Liver (tissue), 9 donors: ENCODE measurements around the gene POLDIP2. TPM values are rescaled to one million over a fixed set of nuclear protein-coding genes. Genes with fewer than 3 reads are reported as not detected.

Experiments used
- DNase-seq: peaks from one replicate; pipeline ENCODE4 v3.0.0-alpha.2; 2017; ENCODE audit warnings: low spot score
- H3K27ac ChIP-seq, 2 donors: one replicate each; pipeline ENCODE4 v1.7.0; 2013; ENCODE audit warnings: inconsistent platforms in 2 of 2, low read length in 2 of 2, control low read depth in 1 of 2, low read depth in 1 of 2, mild to moderate bottlenecking in 1 of 2
- H3K27me3 ChIP-seq, 4 donors: one replicate each; pipeline versions ENCODE4 v1.6.1 to v1.7.0; 2013; ENCODE audit warnings: low read length in 3 of 4, inconsistent platforms in 1 of 4, mild to moderate bottlenecking in 1 of 4, moderate library complexity in 1 of 4; ENCODE audit not compliant: control insufficient read depth in 4 of 4, insufficient read depth in 4 of 4
- H3K36me3 ChIP-seq, 4 donors: one replicate each; pipeline versions ENCODE4 v1.6.1 to v1.7.0; 2013; ENCODE audit warnings: low read length in 3 of 4, mild to moderate bottlenecking in 3 of 4, low read depth in 1 of 4, moderate library complexity in 1 of 4; ENCODE audit not compliant: control insufficient read depth in 4 of 4, insufficient read depth in 3 of 4
- H3K4me1 ChIP-seq, 4 donors: one replicate each; pipeline versions ENCODE4 v1.6.1 to v1.7.0; 2013; ENCODE audit warnings: low read length in 3 of 4, mild to moderate bottlenecking in 3 of 4, moderate library complexity in 1 of 4; ENCODE audit not compliant: control insufficient read depth in 4 of 4, insufficient read depth in 4 of 4
- H3K4me3 ChIP-seq, 3 donors: one replicate each; pipeline versions ENCODE4 v1.6.1 to v1.7.0; 2013; ENCODE audit warnings: low read length in 3 of 3, control low read depth in 1 of 3, low read depth in 1 of 3, mild to moderate bottlenecking in 1 of 3
- H3K9ac ChIP-seq, 2 donors: one replicate each; pipeline ENCODE4 v1.7.0; 2013; ENCODE audit warnings: low read length in 2 of 2, mild to moderate bottlenecking in 2 of 2, moderate library complexity in 2 of 2, control low read depth in 1 of 2, low read depth in 1 of 2
- H3K9me3 ChIP-seq, 4 donors: one replicate each; pipeline versions ENCODE4 v1.6.1 to v1.7.0; 2013; ENCODE audit warnings: low read length in 3 of 4; ENCODE audit not compliant: control insufficient read depth in 4 of 4
- FOXA1 ChIP-seq: IDR thresholded peaks from 2 replicates; pipeline ENCODE4 v1.6.1; 2016; ENCODE audit warnings: antibody characterized with exemption
- HNF4A ChIP-seq, 2 donors: conservative IDR thresholded peaks; 2 replicates each; pipeline ENCODE4 v1.6.1; 2016; ENCODE audit warnings: antibody characterized with exemption in 2 of 2, mild to moderate bottlenecking in 2 of 2
- HNF4G ChIP-seq: IDR thresholded peaks from 2 replicates; pipeline ENCODE4 v1.6.1; 2016; ENCODE audit warnings: antibody characterized with exemption
- JUND ChIP-seq, 2 donors: IDR thresholded peaks; 2 replicates each; pipeline ENCODE4 v1.6.1; 2016; ENCODE audit warnings: antibody characterized with exemption in 2 of 2
- NR2F2 ChIP-seq: IDR thresholded peaks from 2 replicates; pipeline ENCODE4 v1.6.1; 2016; ENCODE audit warnings: antibody characterized with exemption
- RAD21 ChIP-seq, 2 donors: IDR thresholded peaks; 2 replicates each; pipeline ENCODE4 v1.6.1; 2016; ENCODE audit warnings: antibody characterized with exemption in 2 of 2, mild to moderate bottlenecking in 2 of 2
- RXRA ChIP-seq, 2 donors: IDR thresholded peaks; 2 replicates each; pipeline ENCODE4 v1.6.1; 2017 to 2018; ENCODE audit warnings: antibody characterized with exemption in 2 of 2, mild to moderate bottlenecking in 1 of 2
- YY1 ChIP-seq: IDR thresholded peaks from 2 replicates; pipeline ENCODE4 v1.6.1; 2016; ENCODE audit warnings: antibody characterized with exemption, mild to moderate bottlenecking
- WGBS: extraction: QIAGEN DNeasy Blood & Tissue Kit; methylation state at CpG from one replicate; pipeline ENCODE4 v1.1.7; 2013; 5-methylcytosine and 5-hydroxymethylcytosine counted together
- polyA plus RNA-seq, 2 donors: library from polyadenylated mRNA; stranded (reverse) in 1 of 2; unstranded in 1 of 2; fragments of 200-250 nt in 1 of 2; fragments of >200 nt in 1 of 2; fragmentation: Nextera tagmentation in 1 of 2; extraction: Ambion mirVana in 1 of 2; gene quantifications; one replicate each; pipeline versions ENCODE4 v1.2.1 to v1.2.3, GENCODE V29; 2013 to 2015
- total RNA-seq, 2 donors: library from RNA; depleted of rRNA; stranded (reverse); fragments of >200 nt; gene quantifications; one replicate each; pipeline ENCODE4 v1.2.3, GENCODE V29; 2014
- TF ChIP-seq, protein P1 (sequence below): IDR thresholded peaks from 2 replicates; pipeline ENCODE4 v1.6.1; 2016; ENCODE audit warnings: antibody characterized with exemption
- TF ChIP-seq, protein P2 (sequence below): IDR thresholded peaks from 2 replicates; pipeline ENCODE4 v1.6.1; 2016; ENCODE audit warnings: antibody characterized with exemption, mild to moderate bottlenecking
- TF ChIP-seq, protein P3 (sequence below): IDR thresholded peaks from 2 replicates; pipeline ENCODE4 v1.6.1; 2016; ENCODE audit warnings: antibody characterized with exemption
- TF ChIP-seq, protein P4 (sequence below): IDR thresholded peaks from 2 replicates; pipeline ENCODE4 v1.6.1; 2016; ENCODE audit warnings: antibody characterized with exemption
- donor health status: healthy.
- donor health status: healthy.
- donor health status: healthy.
- donor health status: healthy.
- donor health status: healthy.

POLDIP2 gene
- total and polyA plus RNA-seq, 4 donors = 65.5 to 150 (median 104) TPM

DNA sequence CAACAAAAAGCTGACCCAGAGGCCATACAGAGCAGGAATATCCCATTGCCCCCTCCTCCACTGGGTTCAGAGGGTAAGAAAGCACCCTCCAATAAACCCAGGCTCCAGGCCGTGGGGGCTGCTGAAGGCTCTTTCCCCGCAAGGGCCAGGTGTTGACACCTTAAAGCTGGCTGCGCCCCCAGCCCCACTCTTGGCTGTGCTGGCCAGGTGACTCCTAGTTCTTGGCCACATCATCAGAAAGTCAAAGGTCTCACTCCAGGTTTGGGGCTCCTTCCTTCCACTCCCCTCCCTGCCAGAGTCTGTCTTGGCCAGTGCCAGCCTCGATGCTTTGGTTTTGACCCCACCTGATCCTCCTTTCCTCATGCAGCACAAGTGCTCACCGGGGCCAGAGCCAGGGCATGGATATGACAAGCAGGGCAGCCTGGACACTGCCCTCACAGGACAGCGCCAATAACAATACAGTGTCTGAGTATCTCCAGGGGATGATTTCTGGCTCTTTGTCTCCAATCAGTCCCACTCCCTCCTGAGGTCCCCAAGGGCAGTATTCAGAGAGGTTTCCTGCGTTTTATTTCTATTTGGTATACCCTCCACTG lies 40.5 kb upstream of the POLDIP2 start:
- H3K27me3 ChIP-seq = no peaks in the 10 kb centered on the region
- no peaks in the 10 kb centered on the region for H3K9me3 ChIP-seq
- DNase-seq = no peak
- peak overlapping the region in 1 of 2 donors; percentile 23 for H3K27ac ChIP-seq
- H3K4me1 ChIP-seq = peaks cover 9 to 37% (median 27%) of the 10 kb centered on the region in 4 donors
- no peak overlapping the region for H3K9ac ChIP-seq
- no peak overlapping the region for H3K4me3 ChIP-seq
- H3K36me3 ChIP-seq = peaks cover 3 to 44% (median 30%) of the 10 kb centered on the region in 4 donors
- WGBS = 60% methylated on average over 7 of the region's 7 CpGs
- no peak for TF ChIP-seq HNF4A (conservative IDR thresholded peaks at IDR 0.05)
- TF ChIP-seq RAD21 (IDR thresholded peaks at IDR 0.05) = peak in 1 of 2 donors; percentile 25
- no peak for TF ChIP-seq HNF4G

DNA sequence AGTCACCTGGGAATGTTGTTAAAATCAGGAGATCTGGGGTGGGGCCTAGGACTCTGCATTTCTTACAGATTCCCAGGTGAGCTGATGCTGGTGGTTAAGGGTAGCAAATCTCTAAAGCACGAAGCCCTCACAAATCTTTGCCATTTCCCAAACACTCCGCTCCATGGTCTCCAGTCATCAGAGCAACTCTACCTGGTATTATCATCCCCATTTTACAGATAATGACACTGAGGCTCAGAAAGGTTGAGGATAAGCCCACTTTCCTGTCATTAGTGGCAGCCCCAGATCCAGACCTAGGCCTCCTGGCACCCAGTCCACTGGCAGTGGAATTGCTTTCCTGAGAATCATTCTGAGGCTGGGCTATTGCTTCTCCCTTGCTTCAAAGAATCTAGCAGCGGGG lies 39.9 kb upstream of the POLDIP2 start:
- H3K27ac ChIP-seq = no peak overlapping the region
- no peak overlapping the region for H3K4me3 ChIP-seq
- 97% methylated on average over 3 of the region's 3 CpGs for WGBS
- H3K9me3 ChIP-seq = no peaks in the 10 kb centered on the region
- no peak for DNase-seq
- H3K36me3 ChIP-seq = peaks cover 5 to 39% (median 28%) of the 10 kb centered on the region in 4 donors
- H3K4me1 ChIP-seq = peaks cover 9 to 35% (median 27%) of the 10 kb centered on the region in 4 donors
- no peak overlapping the region for H3K9ac ChIP-seq
- TF ChIP-seq JUND (IDR thresholded peaks at IDR 0.05) (no peak), YY1 (no peak), FOXA1 (no peak), NR2F2 (no peak), RXRA (IDR thresholded peaks at IDR 0.05) (no peak)
- TF ChIP-seq, protein P1, sequence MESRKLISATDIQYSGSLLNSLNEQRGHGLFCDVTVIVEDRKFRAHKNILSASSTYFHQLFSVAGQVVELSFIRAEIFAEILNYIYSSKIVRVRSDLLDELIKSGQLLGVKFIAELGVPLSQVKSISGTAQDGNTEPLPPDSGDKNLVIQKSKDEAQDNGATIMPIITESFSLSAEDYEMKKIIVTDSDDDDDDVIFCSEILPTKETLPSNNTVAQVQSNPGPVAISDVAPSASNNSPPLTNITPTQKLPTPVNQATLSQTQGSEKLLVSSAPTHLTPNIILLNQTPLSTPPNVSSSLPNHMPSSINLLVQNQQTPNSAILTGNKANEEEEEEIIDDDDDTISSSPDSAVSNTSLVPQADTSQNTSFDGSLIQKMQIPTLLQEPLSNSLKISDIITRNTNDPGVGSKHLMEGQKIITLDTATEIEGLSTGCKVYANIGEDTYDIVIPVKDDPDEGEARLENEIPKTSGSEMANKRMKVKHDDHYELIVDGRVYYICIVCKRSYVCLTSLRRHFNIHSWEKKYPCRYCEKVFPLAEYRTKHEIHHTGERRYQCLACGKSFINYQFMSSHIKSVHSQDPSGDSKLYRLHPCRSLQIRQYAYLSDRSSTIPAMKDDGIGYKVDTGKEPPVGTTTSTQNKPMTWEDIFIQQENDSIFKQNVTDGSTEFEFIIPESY = no peak
- TF ChIP-seq, protein P2, sequence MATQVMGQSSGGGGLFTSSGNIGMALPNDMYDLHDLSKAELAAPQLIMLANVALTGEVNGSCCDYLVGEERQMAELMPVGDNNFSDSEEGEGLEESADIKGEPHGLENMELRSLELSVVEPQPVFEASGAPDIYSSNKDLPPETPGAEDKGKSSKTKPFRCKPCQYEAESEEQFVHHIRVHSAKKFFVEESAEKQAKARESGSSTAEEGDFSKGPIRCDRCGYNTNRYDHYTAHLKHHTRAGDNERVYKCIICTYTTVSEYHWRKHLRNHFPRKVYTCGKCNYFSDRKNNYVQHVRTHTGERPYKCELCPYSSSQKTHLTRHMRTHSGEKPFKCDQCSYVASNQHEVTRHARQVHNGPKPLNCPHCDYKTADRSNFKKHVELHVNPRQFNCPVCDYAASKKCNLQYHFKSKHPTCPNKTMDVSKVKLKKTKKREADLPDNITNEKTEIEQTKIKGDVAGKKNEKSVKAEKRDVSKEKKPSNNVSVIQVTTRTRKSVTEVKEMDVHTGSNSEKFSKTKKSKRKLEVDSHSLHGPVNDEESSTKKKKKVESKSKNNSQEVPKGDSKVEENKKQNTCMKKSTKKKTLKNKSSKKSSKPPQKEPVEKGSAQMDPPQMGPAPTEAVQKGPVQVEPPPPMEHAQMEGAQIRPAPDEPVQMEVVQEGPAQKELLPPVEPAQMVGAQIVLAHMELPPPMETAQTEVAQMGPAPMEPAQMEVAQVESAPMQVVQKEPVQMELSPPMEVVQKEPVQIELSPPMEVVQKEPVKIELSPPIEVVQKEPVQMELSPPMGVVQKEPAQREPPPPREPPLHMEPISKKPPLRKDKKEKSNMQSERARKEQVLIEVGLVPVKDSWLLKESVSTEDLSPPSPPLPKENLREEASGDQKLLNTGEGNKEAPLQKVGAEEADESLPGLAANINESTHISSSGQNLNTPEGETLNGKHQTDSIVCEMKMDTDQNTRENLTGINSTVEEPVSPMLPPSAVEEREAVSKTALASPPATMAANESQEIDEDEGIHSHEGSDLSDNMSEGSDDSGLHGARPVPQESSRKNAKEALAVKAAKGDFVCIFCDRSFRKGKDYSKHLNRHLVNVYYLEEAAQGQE = no peak
- TF ChIP-seq, protein P3, sequence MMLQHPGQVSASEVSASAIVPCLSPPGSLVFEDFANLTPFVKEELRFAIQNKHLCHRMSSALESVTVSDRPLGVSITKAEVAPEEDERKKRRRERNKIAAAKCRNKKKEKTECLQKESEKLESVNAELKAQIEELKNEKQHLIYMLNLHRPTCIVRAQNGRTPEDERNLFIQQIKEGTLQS = no peak
- TF ChIP-seq, protein P4, sequence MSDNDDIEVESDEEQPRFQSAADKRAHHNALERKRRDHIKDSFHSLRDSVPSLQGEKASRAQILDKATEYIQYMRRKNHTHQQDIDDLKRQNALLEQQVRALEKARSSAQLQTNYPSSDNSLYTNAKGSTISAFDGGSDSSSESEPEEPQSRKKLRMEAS = no peak
- no peaks in the 10 kb centered on the region for H3K27me3 ChIP-seq
